Fibroblast of villous mesenchyme (primary cell): ENCODE measurements around the gene RSBN1L. TPM values are rescaled to one million over a fixed set of nuclear protein-coding genes. Genes with fewer than 3 reads are reported as not detected.

Experiments
- DNase-seq: peaks from one replicate; pipeline ENCODE4 v3.0.0-alpha.2; 2010; ENCODE audit warnings: low read depth
- H3K4me3 ChIP-seq: 2 replicates; pipeline ENCODE4 v1.5.1; 2011; ENCODE audit warnings: low read depth, mild to moderate bottlenecking, low read length
- CTCF ChIP-seq: IDR thresholded peaks from 2 replicates; pipeline ENCODE4 v1.5.1; 2012; ENCODE audit warnings: low read depth, mild to moderate bottlenecking, low read length; ENCODE audit not compliant: insufficient read depth
- total RNA-seq: library from RNA; depleted of rRNA; stranded (reverse); fragments of >200 nt; gene quantifications from 2 replicates; pipeline ENCODE4 v1.2.3, GENCODE V29; 2012

The RSBN1L gene
- total RNA-seq, 1 donor: 25.0 TPM

- peak overlapping the region; percentile 95 for H3K4me3 ChIP-seq
- no peak for TF ChIP-seq CTCF
- peak; percentile 37 for DNase-seq
Measured at GRCh38 chr7:77799078-77799964, 103.1 kb downstream of the RSBN1L start.

- no peak for TF ChIP-seq CTCF
- peak overlapping the region; percentile 95 for H3K4me3 ChIP-seq
Measured at GRCh38 chr7:77800158-77800557, 103.9 kb downstream of the RSBN1L start.

GRCh38 chr7:77800730-77801129, 104.5 kb downstream of the RSBN1L start:
- no peak for TF ChIP-seq CTCF
- DNase-seq: no peak
- no peak overlapping the region for H3K4me3 ChIP-seq

More at GRCh38 chr7:77800158-77800557, 103.9 kb downstream of the RSBN1L start:
- no peak for DNase-seq

GRCh38 chr7:77802557-77803405, 106.5 kb downstream of the RSBN1L start:
- no peak overlapping the region for H3K4me3 ChIP-seq
- TF ChIP-seq CTCF: no peak
- peak; percentile 66 for DNase-seq

- no peak overlapping the region for H3K4me3 ChIP-seq
- no peak for DNase-seq
- no peak for TF ChIP-seq CTCF
Measured at GRCh38 chr7:77806425-77806824, 110.2 kb downstream of the RSBN1L start.

GRCh38 chr7:77808517-77808916, 112.3 kb downstream of the RSBN1L start:
- no peak overlapping the region for H3K4me3 ChIP-seq
- DNase-seq: no peak
- no peak for TF ChIP-seq CTCF
